Fibroblast of lung (primary cell): Measurements from ENCODE around the gene STX12. TPM values are rescaled to one million over a fixed set of nuclear protein-coding genes. Genes with fewer than 3 reads are reported as not detected.

ENCODE experiments used
- DNase-seq, 2 donors: peaks; one replicate each; pipeline versions ENCODE4 v3.0.0 to v3.0.0-alpha.2; 2010; ENCODE audit warnings: low read depth in 2 of 2
- H2AFZ ChIP-seq: 2 replicates; pipeline ENCODE4 v1.5.1; 2012; ENCODE audit warnings: low read length, control low read depth, inconsistent platforms
- H3K27ac ChIP-seq: 2 replicates; pipeline ENCODE4 v1.5.1; 2011; ENCODE audit warnings: low read length, control low read depth; ENCODE audit not compliant: insufficient read depth
- H3K27me3 ChIP-seq: 2 replicates; pipeline ENCODE4 v1.5.1; 2011; ENCODE audit warnings: mild to moderate bottlenecking, low read length; ENCODE audit not compliant: control insufficient read depth, insufficient read depth
- H3K36me3 ChIP-seq: 2 replicates; pipeline ENCODE4 v1.5.1; 2011; ENCODE audit warnings: low read length; ENCODE audit not compliant: control insufficient read depth, insufficient read depth
- H3K4me1 ChIP-seq: 2 replicates; pipeline ENCODE4 v1.5.1; 2011; ENCODE audit warnings: low read length; ENCODE audit not compliant: control insufficient read depth, insufficient read depth; ENCODE audit errors: extremely low read depth
- H3K4me2 ChIP-seq: 2 replicates; pipeline ENCODE4 v1.5.1; 2011; ENCODE audit warnings: low read length, control low read depth; ENCODE audit not compliant: insufficient read depth; ENCODE audit errors: extremely low read depth
- H3K4me3 ChIP-seq, 4 experiments: fragments of 200-600 bp in 1 of 4; sonication (generic) in 1 of 4; replicated peaks in 1 of 4; 2 replicates each; pipeline ENCODE4 v1.5.1; 2011 to 2016; ENCODE audit warnings: low read length in 4 of 4, low read depth in 3 of 4, mild to moderate bottlenecking in 3 of 4, control low read depth in 2 of 4, inconsistent platforms in 1 of 4, mixed read lengths in 1 of 4; ENCODE audit not compliant: insufficient read depth in 1 of 4; ENCODE audit errors: control extremely low read depth in 1 of 4
- H3K79me2 ChIP-seq: 2 replicates; pipeline ENCODE4 v1.5.1; 2012; ENCODE audit warnings: mild to moderate bottlenecking, low read length, inconsistent platforms; ENCODE audit not compliant: control insufficient read depth, insufficient read depth
- H3K9ac ChIP-seq: 2 replicates; pipeline ENCODE4 v1.5.1; 2011; ENCODE audit warnings: mild to moderate bottlenecking, low read length, control low read depth; ENCODE audit not compliant: insufficient read depth
- H3K9me3 ChIP-seq: 2 replicates; pipeline ENCODE4 v1.5.1; 2012; ENCODE audit warnings: low read depth, low read length; ENCODE audit not compliant: control insufficient read depth, insufficient read depth
- H4K20me1 ChIP-seq: 2 replicates; pipeline ENCODE4 v1.5.1; 2011; ENCODE audit warnings: low read length; ENCODE audit not compliant: control insufficient read depth, insufficient read depth; ENCODE audit errors: extremely low read depth
- CTCF ChIP-seq, 2 donors: IDR thresholded peaks in 1 of 2; conservative IDR thresholded peaks in 1 of 2; 1 replicate in 1 of 2; 2 replicates in 1 of 2; pipeline ENCODE4 v1.5.1; 2011 to 2012; ENCODE audit warnings: low read length in 2 of 2, control low read depth in 1 of 2, inconsistent platforms in 1 of 2, low read depth in 1 of 2, mild to moderate bottlenecking in 1 of 2
- EZH2 ChIP-seq: IDR thresholded peaks from 2 replicates; pipeline ENCODE4 v1.5.1; 2012; ENCODE audit warnings: low read length, control low read depth, mild to moderate bottlenecking; ENCODE audit errors: missing control alignments
- polyA plus RNA-seq, 2 donors: library from polyadenylated mRNA; depleted of rRNA in 1 of 2; stranded (reverse) in 1 of 2; unstranded in 1 of 2; fragments of >200 nt; gene quantifications; 2 replicates each; pipeline ENCODE4 v1.2.1, GENCODE V29; 2011 to 2012; ENCODE audit warnings: missing spikeins in 1 of 2
- total RNA-seq: library from RNA; depleted of rRNA; stranded (reverse); fragments of >200 nt; gene quantifications from 2 replicates; pipeline ENCODE4 v1.2.1, GENCODE V29; 2014

Gene STX12
- total and polyA plus RNA-seq, 2 donors (not counting 1 experiment from before 2014, with no cell fraction given) = 60.8 to 76.7 TPM

GRCh38 chr1:27726173-27727044 is 46.6 kb upstream of the STX12 start:
- H4K20me1 ChIP-seq = no peaks in the 10 kb centered on the region
- no peaks in the 10 kb centered on the region for H3K36me3 ChIP-seq
- peaks cover 7% of the 10 kb centered on the region for H3K79me2 ChIP-seq
- H3K4me2 ChIP-seq = peak overlapping the region; percentile 94
- peak overlapping the region; percentile 81 for H3K9ac ChIP-seq
- no peaks in the 10 kb centered on the region for H3K27me3 ChIP-seq
- no peaks in the 10 kb centered on the region for H3K9me3 ChIP-seq
- TF ChIP-seq CTCF (conservative IDR thresholded peaks at IDR 0.05 in 1 of 2, IDR thresholded peaks at IDR 0.05 in 1 of 2; ENCODE audit: low read depth in 1 of 2, low read length in 2 of 2) = no peak
- TF ChIP-seq EZH2 = no peak
- DNase-seq = peak; percentile 23 to 33
- H3K4me3 ChIP-seq = peak overlapping the region; percentile 78 to 91 (median 88)
- H3K27ac ChIP-seq = peak overlapping the region; percentile 83
- peak overlapping the region; percentile 33 for H2AFZ ChIP-seq
- peaks cover 7% of the 10 kb centered on the region for H3K4me1 ChIP-seq

- peak; percentile 36 to 41 for DNase-seq
- no peaks in the 10 kb centered on the region for H3K27me3 ChIP-seq
- no peaks in the 10 kb centered on the region for H3K36me3 ChIP-seq
- H3K4me2 ChIP-seq = peak overlapping the region; percentile 94
- no peak overlapping the region for H2AFZ ChIP-seq
- peak overlapping the region; percentile 83 for H3K27ac ChIP-seq
- H3K9ac ChIP-seq = peak overlapping the region; percentile 16
- TF ChIP-seq CTCF (conservative IDR thresholded peaks at IDR 0.05 in 1 of 2, IDR thresholded peaks at IDR 0.05 in 1 of 2; ENCODE audit: low read depth in 1 of 2, low read length in 2 of 2) (no peak), EZH2 (no peak)
- peaks cover 7% of the 10 kb centered on the region for H3K4me1 ChIP-seq
- H3K9me3 ChIP-seq = no peaks in the 10 kb centered on the region
- peak overlapping the region; percentile 78 to 91 (median 88) for H3K4me3 ChIP-seq
- peaks cover 7% of the 10 kb centered on the region for H3K79me2 ChIP-seq
- no peaks in the 10 kb centered on the region for H4K20me1 ChIP-seq
Measured at GRCh38 chr1:27727126-27727525, 45.9 kb upstream of the STX12 start.

GRCh38 chr1:27736252-27736651 is 36.8 kb upstream of the STX12 start:
- no peak overlapping the region for H3K27ac ChIP-seq
- no peak for DNase-seq
- no peaks in the 10 kb centered on the region for H3K4me1 ChIP-seq
- H3K9me3 ChIP-seq = no peaks in the 10 kb centered on the region
- no peak overlapping the region for H3K4me3 ChIP-seq
- H2AFZ ChIP-seq = no peak overlapping the region
- TF ChIP-seq CTCF (conservative IDR thresholded peaks at IDR 0.05 in 1 of 2, IDR thresholded peaks at IDR 0.05 in 1 of 2; ENCODE audit: low read depth in 1 of 2, low read length in 2 of 2) (no peak), EZH2 (no peak)
- no peaks in the 10 kb centered on the region for H4K20me1 ChIP-seq
- no peak overlapping the region for H3K4me2 ChIP-seq
- peaks cover 6% of the 10 kb centered on the region for H3K36me3 ChIP-seq
- H3K79me2 ChIP-seq = no peaks in the 10 kb centered on the region
- no peaks in the 10 kb centered on the region for H3K27me3 ChIP-seq
- no peak overlapping the region for H3K9ac ChIP-seq
